Measurements from ENCODE around the gene TDRD9. TPM values are rescaled to one million over a fixed set of nuclear protein-coding genes. Genes with fewer than 3 reads are reported as not detected.
A peak's percentile ranks its signal among the peaks of the same experiment; 100 is the strongest.
"Not testable (repeated sequence)": the region's sequence is repeated elsewhere in the genome, so short reads cannot be mapped to it uniquely, and the experiment has no call there.

The TDRD9 gene, protein sequence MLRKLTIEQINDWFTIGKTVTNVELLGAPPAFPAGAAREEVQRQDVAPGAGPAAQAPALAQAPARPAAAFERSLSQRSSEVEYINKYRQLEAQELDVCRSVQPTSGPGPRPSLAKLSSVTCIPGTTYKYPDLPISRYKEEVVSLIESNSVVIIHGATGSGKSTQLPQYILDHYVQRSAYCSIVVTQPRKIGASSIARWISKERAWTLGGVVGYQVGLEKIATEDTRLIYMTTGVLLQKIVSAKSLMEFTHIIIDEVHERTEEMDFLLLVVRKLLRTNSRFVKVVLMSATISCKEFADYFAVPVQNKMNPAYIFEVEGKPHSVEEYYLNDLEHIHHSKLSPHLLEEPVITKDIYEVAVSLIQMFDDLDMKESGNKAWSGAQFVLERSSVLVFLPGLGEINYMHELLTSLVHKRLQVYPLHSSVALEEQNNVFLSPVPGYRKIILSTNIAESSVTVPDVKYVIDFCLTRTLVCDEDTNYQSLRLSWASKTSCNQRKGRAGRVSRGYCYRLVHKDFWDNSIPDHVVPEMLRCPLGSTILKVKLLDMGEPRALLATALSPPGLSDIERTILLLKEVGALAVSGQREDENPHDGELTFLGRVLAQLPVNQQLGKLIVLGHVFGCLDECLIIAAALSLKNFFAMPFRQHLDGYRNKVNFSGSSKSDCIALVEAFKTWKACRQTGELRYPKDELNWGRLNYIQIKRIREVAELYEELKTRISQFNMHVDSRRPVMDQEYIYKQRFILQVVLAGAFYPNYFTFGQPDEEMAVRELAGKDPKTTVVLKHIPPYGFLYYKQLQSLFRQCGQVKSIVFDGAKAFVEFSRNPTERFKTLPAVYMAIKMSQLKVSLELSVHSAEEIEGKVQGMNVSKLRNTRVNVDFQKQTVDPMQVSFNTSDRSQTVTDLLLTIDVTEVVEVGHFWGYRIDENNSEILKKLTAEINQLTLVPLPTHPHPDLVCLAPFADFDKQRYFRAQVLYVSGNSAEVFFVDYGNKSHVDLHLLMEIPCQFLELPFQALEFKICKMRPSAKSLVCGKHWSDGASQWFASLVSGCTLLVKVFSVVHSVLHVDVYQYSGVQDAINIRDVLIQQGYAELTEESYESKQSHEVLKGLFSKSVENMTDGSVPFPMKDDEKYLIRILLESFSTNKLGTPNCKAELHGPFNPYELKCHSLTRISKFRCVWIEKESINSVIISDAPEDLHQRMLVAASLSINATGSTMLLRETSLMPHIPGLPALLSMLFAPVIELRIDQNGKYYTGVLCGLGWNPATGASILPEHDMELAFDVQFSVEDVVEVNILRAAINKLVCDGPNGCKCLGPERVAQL (N-terminal part only)
- total RNA-seq (ENCODE audit: insufficient read depth, low replicate concordance) = 0.96 TPM

DNA sequence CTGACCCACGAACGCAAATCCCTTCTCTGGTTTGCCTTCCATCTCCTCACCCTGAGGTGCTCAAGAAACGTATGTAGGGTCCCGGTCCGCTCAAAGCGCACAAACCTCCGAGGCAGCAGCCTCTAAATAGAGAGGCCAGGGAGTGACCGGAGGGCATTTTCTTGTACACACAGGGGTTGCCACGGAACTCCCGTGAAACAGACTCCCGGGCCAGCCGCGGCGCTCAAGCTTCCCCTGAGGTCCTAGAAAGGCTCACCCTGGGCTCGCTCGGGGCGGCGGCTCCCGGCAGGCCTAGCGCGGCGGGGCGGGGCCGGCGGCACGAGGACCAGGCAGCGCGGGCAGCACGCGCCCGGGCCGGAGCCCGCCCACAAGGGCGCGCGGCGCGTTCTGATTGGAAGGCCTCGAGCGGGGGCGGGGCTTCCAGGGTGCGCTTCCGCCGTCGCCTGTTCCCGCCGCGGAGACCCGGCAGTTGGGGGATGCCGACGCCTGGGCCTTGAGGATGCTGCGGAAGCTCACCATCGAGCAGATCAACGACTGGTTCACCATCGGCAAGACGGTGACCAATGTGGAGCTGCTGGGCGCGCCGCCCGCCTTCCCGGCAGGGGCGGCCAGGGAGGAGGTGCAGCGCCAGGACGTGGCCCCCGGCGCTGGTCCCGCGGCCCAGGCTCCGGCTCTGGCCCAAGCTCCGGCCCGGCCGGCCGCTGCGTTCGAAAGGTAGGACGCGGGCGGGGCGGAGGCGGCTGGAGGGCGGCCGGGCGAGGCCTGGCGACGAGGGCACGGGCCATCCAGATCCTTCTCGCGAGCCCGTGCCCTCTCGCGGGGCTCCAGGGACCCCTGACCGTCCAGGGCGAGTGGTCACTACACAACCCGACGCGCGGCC, at the start of gene TDRD9:
Gene TDRD9 (plus strand): TSS at position 446 of the 880 bp plus-strand sequence. CDS start 54 bp downstream, at position 500.
- DNase-seq (ENCODE audit: low spot score) = no peak

DNA sequence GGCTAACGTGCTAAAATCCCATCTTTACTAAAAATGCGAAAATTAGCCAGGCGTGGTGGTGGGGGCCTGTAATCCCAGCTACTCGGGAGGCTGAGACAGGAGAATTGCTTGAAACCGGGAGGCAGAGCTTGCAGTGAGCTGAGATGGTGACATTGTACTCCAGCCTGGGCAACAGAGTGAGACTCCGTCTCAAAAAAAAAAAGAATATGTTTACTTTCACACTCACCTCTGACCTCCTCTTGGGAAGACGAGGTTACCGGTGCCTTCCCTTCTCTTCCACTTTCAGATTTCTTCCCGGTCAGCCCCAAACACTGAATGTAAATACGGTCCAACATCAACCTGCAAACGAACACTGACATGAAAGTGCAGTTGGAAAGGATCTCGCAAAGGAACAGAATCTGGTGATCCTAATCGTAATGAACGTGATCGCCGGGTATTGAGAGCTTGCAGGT, 49.1 kb upstream of the TDRD9 start:
- DNase-seq (ENCODE audit: low spot score) = no peak

DNA sequence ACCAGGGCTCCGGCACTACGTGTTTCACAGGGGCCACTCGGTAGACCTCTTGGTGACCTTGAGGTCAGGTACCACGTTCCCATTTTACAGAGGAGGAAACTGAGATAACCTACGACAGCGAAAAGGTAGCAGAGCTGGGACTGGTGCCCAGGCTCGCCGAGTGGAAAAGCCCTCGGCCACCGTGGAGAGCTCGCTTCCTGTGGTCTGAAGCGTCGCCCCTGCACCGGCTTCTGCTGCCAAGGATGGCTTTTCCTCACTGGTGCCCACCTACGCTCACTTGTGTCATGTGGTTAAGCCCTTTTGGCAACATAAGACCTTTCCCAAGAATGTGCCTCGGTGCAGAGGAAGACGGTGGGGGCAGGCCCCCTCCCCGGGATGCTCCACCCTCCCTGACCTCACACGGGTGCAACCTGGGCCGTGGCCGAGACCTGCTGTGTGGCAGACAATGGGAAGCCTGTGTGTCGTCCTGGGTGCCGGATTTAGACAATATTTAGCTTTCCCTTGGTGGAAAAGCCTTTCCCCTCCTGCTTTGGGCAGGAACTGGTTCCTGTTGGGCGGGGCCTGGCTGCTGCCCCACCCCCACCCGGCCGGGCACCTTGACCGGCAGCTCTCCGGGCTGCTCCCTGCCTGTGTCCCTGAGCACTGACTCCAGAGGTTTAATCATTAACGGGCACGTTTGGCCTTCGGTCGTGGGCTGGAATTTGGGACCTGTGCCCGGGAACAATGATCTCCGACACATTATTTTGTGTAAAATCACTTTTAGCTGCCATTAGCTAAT, 48.5 kb upstream of the TDRD9 start:
- no peak for DNase-seq (ENCODE audit: low spot score)

DNA sequence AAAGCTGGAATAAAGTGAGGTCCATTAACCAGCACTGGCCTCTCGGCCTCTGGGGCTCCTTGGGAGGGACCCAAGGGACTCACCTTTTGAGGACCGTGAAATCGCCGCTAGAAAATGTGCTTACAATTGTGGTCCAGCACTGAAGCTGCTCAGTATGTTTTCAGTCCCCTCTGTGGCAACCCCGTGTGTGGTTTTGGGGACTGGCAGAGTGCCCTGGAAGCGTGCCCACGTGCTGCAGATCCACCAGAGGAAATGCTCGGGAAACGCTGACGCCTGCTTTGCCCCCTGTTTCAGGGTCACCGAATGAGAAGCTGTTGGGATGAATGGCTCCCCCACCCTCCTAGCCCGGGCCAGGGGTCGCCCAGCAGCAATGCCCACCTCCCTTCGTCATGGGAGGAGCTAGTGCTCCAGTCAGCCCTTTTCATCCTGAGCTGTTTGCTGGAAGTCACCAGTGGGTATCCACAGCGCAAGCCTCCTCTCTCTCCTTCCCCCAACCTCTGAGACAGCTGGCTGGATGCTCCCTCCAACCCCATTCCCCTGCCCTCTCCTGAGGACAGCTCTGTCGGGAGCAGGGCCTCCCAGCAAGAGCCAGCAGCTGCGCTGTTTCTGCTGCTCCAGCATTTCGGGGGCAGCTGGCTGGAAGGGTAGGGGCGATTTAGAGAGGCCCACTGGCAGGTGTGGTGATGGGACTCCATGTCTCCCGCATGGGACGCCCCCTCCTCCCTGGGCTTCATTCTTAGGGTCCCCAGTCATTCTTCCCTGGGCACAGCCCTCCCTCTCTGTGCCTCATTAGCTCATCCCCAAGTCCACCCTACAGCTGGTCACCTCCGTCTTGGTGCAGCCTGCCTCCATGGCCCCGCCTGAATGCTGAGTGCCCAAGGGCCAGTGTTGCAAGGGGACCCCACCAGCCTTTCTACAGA, 47.6 kb upstream of the TDRD9 start:
- peak; percentile 58 for DNase-seq (ENCODE audit: low spot score)

DNA sequence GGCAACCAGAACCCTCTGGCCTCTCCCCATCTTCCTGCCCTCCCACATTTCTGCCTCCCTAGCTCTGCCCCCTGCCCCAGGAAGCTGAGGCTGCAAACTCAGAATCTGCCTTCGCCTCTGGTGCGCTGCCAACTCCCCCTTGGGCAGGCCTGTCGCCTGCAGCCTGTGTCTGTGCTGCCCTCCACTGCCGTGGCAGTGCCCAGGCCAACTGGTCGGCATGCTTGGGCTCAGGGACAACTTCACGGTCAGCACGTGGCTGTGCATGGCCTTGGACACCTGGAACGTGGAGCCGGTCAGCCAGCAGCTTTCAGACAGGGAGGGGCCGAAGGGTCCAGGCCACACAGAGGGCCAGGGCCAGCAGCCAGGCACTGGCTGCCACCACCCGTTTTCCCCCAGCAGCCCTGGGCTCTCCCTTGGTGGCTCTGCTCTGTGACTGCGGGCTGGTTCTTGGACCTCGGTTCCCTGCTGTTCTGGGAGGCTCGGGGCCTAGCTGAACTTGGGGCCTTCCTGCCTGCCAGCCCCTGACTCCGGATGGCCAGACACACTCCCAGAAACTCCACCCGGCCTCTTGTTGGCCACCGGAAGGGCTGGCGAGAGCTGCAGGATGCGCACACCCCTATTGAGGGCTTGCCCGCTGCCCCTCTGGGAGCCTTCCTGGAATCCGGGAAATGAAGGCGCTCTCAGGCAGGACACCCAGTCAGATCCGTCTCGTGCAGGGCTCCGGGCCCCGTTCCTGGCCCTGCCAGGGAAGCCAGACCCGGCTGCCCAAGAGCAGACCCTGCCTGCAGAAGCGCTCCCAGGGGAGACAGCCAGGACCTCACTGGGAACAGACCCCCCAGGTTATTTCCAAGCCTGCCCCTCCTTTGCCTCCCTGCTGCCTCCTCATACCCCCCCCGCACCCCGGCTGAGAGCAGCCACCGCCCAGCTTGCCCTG, 46.7 kb upstream of the TDRD9 start:
- no peak for DNase-seq (ENCODE audit: low spot score)

DNA sequence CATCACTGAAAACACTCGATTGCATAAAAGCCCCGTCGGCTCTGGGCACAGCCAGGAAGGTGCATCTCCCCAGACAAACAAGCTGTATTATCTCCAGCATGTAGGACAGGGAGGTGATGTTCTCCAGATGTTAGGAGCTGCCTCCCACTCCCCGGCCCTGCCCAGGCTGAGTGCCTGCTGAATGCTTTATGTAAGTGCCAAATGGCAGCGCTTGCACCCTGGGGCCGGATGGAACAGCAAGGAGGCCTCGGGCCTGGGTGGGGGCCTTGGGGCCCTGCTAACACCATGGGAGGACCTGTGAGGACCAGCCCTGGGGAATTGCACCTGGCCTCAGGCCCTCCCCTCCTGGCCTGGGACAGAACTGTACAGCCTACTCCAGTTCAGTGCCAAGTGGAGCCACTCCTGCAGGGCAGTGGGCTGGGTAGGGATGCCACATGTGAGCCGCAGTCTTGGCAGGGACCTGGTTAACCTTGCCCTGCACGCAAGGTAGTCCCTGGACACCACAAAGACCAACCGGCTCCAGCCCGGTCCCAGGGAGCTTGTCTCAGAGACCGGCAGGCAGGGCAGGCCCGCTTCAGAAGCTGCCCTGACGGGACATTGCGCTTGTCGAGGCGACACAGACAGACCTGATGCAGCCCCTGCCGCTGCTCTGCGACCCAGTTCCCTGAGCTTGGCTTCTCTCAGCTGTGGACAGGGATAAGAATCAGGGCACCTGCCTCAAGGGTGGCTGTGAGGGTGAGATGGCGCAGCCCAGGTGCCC, 45.6 kb upstream of the TDRD9 start:
- DNase-seq (ENCODE audit: low spot score) = peak; percentile 84

DNA sequence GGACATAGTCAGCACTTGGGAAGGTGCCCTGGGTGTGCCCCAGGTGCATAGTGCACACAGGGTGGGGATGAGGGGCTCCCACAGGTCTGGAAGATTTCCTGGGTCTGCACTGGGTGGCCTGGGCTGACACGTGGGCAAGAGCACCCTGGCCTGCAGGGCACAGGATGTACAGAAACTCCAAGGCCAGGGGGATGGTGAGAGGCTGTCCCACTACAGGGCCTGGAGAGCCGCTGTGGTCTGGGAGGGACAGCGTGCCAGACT, 45.1 kb upstream of the TDRD9 start:
- DNase-seq (ENCODE audit: low spot score) = no peak

DNA sequence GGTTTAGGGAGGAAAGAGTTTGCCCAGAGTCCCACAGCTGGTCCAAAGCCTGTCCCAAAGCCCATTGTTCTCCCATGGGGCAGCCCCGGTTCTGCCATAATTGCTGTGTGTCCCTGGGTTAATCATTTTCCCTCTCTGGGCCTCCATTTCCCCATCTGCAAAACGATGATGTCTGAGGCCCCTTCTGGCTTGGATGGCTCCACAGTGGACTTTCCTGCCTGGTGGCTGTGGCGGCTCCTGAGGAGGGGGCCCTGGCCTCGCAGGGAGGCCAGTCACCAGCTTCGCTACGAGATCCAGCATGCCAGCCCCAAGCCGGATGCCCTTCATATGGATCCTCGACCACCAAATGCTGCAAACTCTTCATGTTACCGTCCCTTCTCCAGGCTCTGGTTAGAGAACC, 43.4 kb upstream of the TDRD9 start:
- no peak for DNase-seq (ENCODE audit: low spot score)

DNA sequence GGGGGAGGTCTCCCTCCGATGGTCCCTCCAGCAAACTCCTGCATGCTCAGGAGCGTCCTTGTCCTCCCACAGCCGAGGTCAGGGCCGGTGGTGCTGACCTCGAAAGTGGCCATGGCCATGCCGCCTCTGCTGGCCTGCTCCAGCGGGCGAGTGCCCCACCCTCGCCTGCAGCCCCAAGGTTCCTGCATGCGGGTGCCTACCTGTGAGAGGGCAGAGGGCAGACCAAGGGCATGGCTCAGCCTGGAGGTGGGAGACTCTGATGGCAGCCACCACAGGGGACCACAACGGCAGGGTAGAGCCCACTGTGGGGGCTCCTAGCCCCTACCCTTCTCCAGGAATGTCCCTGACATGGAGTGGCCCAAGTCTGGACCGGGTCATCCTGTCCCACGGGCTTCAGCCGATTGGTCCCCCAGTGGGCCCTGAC, 42.7 kb upstream of the TDRD9 start:
- no peak for DNase-seq (ENCODE audit: low spot score)

DNA sequence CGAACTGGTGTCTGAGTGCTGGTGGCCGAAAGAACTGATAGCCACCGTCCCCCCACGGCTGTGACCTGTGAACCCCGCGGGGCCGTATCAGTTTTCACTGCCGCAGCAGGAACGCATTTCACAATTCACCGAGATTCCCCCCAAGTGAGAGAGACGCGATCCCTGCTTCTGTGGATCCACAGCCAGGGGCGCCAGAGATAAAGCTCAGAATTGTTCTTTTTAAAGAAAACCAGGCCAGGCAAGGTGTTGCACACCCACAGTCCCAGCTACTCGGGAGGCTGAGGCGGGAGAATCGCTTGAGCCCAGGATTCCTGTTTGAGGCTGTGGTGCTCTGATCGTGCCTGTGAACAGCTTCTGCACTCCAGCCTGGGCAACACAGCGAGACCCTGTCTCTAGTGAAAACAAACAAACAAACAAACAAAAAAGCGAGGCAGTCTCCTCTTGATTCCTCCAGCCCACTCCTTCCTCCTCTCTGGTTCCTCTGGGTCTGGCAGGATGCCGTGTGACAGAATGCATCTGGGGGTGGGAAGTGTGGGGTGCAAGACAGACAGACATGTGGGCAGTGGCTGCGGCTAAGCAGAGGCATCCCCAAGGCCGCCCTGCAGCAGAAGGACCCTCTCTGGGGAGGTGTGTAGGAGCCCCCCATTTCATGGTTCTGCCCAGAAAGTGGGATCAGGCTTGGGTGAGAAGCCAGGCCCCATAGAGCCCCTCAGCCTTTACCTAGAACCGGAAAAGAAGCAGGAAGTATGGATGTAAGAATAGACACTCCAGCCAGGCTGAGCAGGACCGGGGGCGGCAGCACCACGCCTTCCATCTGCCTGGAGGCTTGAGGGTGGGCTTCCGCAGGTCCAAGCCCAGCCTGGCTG, 41.7 kb upstream of the TDRD9 start:
- no peak for DNase-seq (ENCODE audit: low spot score)

DNA sequence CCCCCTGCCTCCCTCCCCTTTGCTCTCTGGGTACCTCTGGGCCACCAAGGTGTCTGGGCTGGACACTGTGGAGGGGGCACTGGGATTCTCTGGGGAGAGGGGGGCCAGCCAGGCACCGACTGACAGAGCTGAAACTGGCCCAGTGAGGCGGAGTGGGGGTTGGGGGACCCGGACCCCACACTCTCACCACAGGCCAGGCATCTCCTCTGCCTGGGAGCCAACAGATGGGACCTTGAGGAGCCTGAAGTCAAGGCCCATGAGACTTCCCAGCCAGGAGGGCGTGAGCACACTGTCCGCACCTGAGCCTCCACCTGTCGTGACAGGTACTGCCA, 41.1 kb upstream of the TDRD9 start:
- no peak for DNase-seq (ENCODE audit: low spot score)

DNA sequence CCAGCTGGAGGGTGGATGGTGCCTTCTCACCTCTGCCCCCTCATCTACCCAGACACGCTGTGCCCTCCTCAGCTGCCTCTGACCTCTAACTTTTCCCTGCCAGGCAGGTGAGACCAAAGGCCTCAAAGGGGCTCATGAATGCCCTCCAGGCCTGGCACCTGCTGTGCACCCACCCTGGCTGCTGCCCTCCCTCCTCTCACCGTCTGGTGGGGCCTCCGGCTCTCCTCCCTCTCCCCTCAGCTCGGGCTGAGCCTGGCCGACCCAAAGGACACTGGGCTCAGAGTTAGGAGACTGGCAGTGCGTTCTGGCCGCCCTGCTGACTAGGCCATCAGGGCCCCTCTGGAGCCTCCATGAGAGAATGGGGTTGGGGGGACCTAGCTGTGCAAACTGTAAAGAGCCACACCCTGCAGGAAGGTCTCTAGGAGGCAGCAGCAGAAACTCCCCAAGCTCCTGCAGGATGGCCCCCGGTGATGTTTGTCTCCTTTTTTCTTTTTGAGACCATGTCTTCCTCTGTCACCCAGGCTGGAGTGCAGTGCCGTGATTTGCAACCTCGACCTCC, 40.6 kb upstream of the TDRD9 start:
- DNase-seq (ENCODE audit: low spot score) = no peak

DNA sequence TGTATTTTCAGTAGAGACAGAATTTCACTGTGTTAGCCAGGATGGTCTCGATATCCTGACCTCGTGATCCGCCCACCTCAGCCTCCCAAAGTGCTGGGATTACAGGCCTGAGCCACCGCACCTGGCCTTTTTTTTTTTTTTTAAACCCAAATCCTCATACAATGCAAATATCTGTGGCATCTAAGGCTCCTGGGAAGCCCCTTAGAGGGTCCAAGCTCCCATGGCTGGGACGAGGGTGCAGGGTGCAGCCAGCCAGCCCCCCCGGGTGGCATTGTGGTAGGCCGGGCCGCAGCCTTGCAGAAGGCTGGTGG, 39.3 kb upstream of the TDRD9 start:
- not testable (repeated sequence) for DNase-seq (ENCODE audit: low spot score)

DNA sequence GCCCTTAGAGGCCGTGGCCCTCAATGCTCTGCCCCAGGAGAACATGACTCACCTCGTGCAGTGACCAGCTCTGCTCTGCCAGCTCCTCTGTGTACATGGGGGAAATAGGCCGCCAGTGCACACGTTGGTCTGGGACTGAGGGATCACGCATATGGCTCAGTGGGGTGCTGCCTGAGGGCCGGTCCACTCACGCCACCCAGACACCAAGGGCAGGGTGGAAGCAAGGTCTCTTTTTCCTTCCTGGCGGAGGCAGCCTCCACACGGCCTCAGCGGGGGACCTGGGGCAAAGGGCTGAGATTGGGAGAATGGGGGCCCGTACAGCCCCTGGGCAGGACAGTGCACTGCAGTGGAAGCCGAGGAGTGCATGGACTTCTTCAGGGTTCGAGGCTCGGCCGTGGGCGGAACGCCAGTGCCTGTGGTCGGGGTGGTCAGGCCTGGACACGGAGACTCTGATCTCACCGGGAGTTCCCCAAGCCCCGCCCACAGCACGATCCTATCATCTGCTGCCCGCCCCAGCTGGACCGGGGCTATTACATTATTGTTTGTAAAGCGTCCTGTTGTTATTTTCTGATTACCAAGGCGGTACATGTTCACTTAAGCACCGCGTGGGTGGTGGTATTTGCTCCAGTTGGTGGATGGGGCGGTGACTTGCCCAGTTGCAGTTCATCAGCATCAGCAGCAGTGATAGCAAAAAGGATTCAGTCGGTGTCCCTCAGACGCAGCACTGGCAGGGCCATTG, 38.8 kb upstream of the TDRD9 start:
- DNase-seq (ENCODE audit: low spot score) = no peak

DNA sequence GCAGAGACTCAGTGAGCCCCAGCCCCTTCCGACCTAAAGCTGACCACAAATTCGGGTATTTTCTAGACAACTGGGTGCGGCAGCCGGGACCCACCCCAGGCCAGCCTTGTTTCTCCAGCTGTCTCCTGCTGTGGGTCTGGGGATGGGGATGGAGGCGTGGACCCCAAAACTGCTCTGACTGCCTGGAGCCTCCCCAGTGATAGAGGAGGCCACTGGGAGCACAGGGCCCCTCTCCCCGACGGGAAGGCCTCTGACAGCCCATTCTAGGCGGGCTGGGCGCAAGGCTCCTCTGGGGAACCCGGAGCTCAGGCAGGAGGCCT, 38.2 kb upstream of the TDRD9 start:
- no peak for DNase-seq (ENCODE audit: low spot score)
